ENCODE results near the gene SLC17A9. TPM values are rescaled to one million over a fixed set of nuclear protein-coding genes. Genes with fewer than 3 reads are reported as not detected.

Gene SLC17A9
- total RNA-seq, 1 donor from 2014 or later: 15.2 TPM

DNA sequence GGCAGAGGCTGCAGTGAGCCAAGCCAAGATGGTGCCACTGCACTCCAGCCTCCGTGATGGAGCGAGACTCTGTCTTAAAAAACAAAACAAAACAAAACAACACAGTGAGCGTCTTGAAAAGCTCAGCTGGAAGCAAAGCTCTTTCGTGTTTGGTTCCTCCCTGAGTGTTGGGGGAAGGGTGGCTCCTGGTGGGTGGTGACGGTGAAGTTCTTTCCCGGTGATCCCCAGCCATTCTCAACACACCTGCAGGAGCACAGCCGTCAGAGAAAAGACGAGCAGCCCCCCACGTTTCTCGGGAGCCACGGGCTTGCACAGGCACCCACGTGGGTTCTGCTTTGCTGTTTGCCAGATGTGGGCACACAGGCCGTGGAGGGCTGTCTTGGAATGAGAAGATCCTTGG is 51.0 kb downstream of the SLC17A9 start:
- ATAC-seq (no peak), DNase-seq (no peak)
- H3K4me1 ChIP-seq: no peaks in the 10 kb centered on the region
- peaks cover 94% of the 10 kb centered on the region for H3K27me3 ChIP-seq
- H3K9me3 ChIP-seq: no peaks in the 10 kb centered on the region
- no peak for TF ChIP-seq CTCF (IDR thresholded peaks at IDR 0.05)
- no peak overlapping the region for H3K27ac ChIP-seq
- intact Hi-C loops (cut with DNase I): no loop called here
- H3K36me3 ChIP-seq: no peaks in the 10 kb centered on the region
- H3K4me3 ChIP-seq: no peak overlapping the region

DNA sequence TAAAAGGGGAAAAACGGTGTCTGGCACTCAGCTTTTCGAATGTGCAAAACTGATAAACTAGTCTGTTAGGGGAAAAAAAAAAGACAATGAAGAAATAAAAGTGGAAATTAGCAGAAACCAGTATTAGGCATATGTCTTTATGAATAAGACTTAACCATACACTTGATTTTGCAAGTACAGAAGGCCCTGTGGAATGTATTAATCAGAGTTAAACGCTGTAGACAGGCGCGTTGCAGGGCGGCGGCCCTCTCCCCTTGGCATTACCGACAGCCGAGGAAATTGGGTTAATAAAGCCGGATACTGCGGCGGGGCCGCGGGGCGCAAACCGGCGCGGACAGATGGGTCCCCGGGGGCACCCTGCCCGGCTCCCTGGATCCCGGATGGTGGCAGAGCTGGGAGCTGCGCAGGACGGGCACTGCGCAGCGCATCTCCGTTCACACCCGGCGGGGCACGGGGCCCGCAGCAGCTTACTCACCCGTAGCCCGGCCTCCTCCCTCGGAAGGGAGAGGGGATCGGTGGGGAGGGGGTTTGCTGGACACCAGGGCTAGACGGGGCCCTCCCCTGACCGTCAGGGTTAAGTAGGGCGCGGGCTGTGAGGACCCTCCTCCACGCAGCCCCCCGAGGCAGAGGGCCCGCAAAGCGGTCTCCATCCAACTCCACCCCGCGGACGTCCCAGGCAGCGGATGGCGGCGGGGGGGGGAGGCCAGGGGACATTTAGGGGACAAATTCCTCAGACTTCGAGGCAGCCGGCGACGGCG is 52.3 kb downstream of the SLC17A9 start:
- no peak for ATAC-seq
- H3K4me3 ChIP-seq: no peak overlapping the region
- peaks cover 7% of the 10 kb centered on the region for H3K4me1 ChIP-seq
- H3K36me3 ChIP-seq: no peaks in the 10 kb centered on the region
- H3K9me3 ChIP-seq: no peaks in the 10 kb centered on the region
- no peak for DNase-seq
- H3K27ac ChIP-seq: no peak overlapping the region
- H3K27me3 ChIP-seq: peaks cover 96% of the 10 kb centered on the region
- TF ChIP-seq CTCF (IDR thresholded peaks at IDR 0.05): no peak
- intact Hi-C loops (cut with DNase I): no loop called here

DNA sequence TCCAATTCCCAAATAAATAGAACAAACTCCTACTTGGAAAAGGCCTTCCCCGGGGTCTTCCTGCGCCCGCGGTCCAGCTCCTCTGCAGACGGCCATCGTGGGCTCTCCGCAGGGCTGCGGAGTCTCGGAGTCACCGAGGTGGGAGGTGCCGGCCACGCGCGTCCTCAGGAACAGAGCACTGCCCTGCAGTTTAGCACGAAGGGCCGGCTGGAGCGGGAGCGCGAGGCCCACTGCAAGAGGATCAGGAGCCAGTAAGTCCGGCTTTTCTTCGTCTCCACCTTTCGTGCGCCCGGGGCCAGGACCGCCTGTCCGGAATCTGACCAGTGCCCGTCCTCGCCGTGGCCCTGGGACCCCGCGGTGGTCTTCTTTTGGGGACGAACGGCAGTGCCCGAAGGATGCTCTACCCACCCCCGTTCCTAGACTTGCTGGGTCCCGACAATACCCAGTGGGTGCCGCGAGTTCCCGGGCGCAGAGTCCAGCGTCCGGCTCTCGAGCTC is 52.9 kb downstream of the SLC17A9 start:
- no peaks in the 10 kb centered on the region for H3K36me3 ChIP-seq
- intact Hi-C loops (cut with DNase I): no loop called here
- no peak overlapping the region for H3K4me3 ChIP-seq
- H3K27ac ChIP-seq: no peak overlapping the region
- H3K4me1 ChIP-seq: peaks cover 7% of the 10 kb centered on the region
- ATAC-seq (no peak), DNase-seq (no peak)
- no peaks in the 10 kb centered on the region for H3K9me3 ChIP-seq
- no peak for TF ChIP-seq CTCF (IDR thresholded peaks at IDR 0.05)
- peaks cover 96% of the 10 kb centered on the region for H3K27me3 ChIP-seq

DNA sequence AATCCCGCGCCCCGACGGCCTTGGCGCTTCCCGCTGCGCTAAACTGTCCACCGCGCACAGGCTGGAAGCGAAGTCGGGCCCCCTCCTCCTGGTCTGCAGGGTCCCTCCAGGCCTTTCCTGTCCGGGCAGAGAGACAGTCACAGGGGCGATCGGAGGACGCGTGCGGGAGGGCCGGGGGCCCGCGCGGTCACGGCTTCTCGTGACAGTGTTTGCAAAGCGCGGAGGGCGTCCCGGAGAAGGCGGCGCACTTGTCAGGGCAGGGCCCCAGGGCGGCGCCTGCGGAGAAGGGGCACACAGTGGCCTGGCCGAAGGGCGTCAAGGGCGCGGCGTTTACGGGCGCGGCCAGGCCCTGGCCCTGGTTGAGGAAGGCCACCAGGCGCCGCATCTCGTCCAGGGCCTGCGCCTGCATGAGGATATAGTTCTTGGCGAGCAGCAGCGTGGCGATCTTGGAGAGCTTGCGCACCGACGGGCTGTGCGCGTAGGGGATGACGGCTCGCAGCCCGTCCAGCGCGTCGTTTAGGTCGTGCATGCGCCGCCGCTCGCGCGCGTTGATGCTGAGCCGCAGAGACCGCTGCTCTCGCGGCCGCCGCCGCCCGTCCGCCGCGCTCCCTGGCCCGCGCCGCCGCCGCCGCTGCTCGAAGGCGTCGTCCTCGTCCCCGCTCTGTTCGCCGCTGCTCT is 53.5 kb downstream of the SLC17A9 start:
- Histone ChIP-seq H3K4me1 (peaks cover 7% of the 10 kb centered on the region), H3K36me3 (no peaks in the 10 kb centered on the region), H3K4me3 (no peak overlapping the region), H3K27ac (no peak overlapping the region), H3K27me3 (peaks cover 97% of the 10 kb centered on the region), H3K9me3 (no peaks in the 10 kb centered on the region)
- TF ChIP-seq CTCF (IDR thresholded peaks at IDR 0.05): no peak
- no peak for ATAC-seq
- DNase-seq: no peak
- intact Hi-C loops (cut with DNase I): no loop called here

DNA sequence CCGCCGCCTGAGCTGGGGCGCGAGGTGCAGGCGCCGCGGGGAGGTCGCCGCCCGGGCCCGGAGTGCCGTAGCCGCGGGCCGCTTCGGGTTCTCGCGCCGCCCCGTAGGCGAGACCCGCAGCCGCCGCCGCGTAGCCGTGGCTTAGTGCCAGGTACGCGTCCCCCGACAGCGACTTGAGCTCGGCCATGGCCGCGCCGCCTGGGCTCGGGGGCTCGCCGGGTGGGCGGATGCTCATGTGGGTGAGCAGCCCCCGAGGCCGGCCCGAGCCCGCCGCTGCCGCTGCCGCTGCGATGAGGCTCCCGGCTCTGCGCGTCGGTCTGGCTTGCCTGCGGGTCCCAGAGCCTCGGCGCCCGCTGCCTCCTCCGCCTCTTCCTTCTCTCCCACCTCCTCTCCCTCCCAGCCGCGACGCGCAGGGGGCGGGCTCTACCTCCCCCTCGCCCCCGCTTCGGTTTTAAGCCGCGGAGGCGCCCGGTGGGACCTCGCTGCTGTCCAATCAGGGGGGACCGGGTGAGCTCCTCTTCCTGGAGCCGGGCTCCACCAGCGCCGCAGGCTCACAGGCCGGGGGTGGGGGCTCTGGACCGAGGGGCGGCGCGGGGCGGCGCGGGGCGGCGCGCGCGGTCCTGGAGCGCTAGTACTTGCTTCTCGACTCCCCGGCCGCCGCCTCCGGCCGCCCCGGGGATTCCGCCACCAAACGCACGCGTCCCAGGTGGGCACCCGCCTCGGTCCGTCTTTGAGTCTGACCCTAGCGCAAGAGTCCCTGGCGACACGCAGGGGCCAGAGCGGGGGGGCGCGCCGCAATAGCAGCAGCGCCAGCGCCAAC is 54.2 kb downstream of the SLC17A9 start, which contains the start of gene BHLHE23:
TSS of gene BHLHE23 (minus strand) at position 425 of the 820 bp plus-strand sequence. CDS start at position 235, 190 bp downstream.
- DNase-seq (no peak), ATAC-seq (no peak)
- H3K4me1 ChIP-seq: peaks cover 7% of the 10 kb centered on the region
- TF ChIP-seq CTCF (IDR thresholded peaks at IDR 0.05): no peak
- no peaks in the 10 kb centered on the region for H3K36me3 ChIP-seq
- no peak within 1 kb of the TSS for H3K27ac ChIP-seq
- peaks cover 98% of the 10 kb centered on the region for H3K27me3 ChIP-seq
- H3K9me3 ChIP-seq: no peaks in the 10 kb centered on the region
- intact Hi-C loops (cut with DNase I): no loop called here
- H3K4me3 ChIP-seq: no peak within 1 kb of the TSS

Data from upper lobe of right lung (tissue), 1 donor.